HepG2 (cell line): ENCODE data around the gene FURIN. TPM values are rescaled to one million over a fixed set of nuclear protein-coding genes. Genes with fewer than 3 reads are reported as not detected.

Experiments used
- ATAC-seq: fragments of 200-7000 bp; cut with Tn5 transposase; 3 replicates; pipeline ENCODE4 v1.9.1; 2020; ENCODE audit warnings: mild to moderate bottlenecking, moderate library complexity
- BruUV-seq: library from RNA; stranded (reverse); fragments of 400-500 nt; replicated peaks from 2 replicates; lab custom pipeline; 2021; lab: Mats Ljungman, UMichigan
- CTCF ChIA-PET: fragments of 300-600 bp; formaldehyde crosslinking; extraction: SDS; loops from one replicate; lab custom pipeline; 2021; ENCODE audit warnings: low total read pairs, inconsistent platforms, low intra/inter-chr PET ratio; lab: Yijun Ruan, JAX
- POLR2A ChIA-PET: fragments of 350-600 bp; sonication (Branson Sonifier 250); formaldehyde crosslinking; loops from one replicate; lab custom pipeline; 2020; ENCODE audit warnings: antibody characterized with exemption, inconsistent platforms; lab: Yijun Ruan, JAX
- DNase-seq: peaks from one replicate; pipeline ENCODE4 v3.0.0-alpha.2; 2015; ENCODE audit warnings: low spot score
- FAIRE-seq: peaks from 3 replicates; lab custom pipeline; 2011; peaks lifted over from hg19 to GRCh38; lab: Jason Lieb, UNC
- H2AFZ ChIP-seq: one replicate; pipeline ENCODE4 v1.6.1; 2011; ENCODE audit warnings: low read length, inconsistent platforms
- H3K27ac ChIP-seq: fragments of 300-600 bp; 3 replicates; pipeline ENCODE4 v1.8.0; 2011; ENCODE audit warnings: mixed run types, mild to moderate bottlenecking, mixed read lengths, low read length, inconsistent platforms; ENCODE audit not compliant: insufficient read depth; ENCODE audit errors: extremely low read length
- H3K27me3 ChIP-seq, 2 experiments: fragments of 200-600 bp in 1 of 2; 2 replicates in 1 of 2; 3 replicates in 1 of 2; pipeline versions ENCODE4 v1.6.0 to v1.8.0; 2011; ENCODE audit warnings: low read length in 2 of 2, mild to moderate bottlenecking in 2 of 2, moderate library complexity in 2 of 2, inconsistent platforms in 1 of 2; ENCODE audit not compliant: insufficient read depth in 2 of 2, control insufficient read depth in 1 of 2
- H3K36me3 ChIP-seq, 2 experiments: fragments of 200-600 bp in 1 of 2; replicated peaks in 1 of 2; 2 replicates in 1 of 2; 3 replicates in 1 of 2; pipeline versions ENCODE4 v1.5.1 to v1.8.0; 2011; ENCODE audit warnings: low read length in 2 of 2, inconsistent platforms in 1 of 2; ENCODE audit not compliant: insufficient read depth in 2 of 2, control insufficient read depth in 1 of 2
- H3K4me1 ChIP-seq: 2 replicates; pipeline ENCODE4 v1.5.1; 2012; ENCODE audit warnings: low read length, inconsistent platforms; ENCODE audit not compliant: insufficient read depth
- H3K4me2 ChIP-seq: 2 replicates; pipeline ENCODE4 v1.6.0; 2011; ENCODE audit warnings: low read depth, low read length, inconsistent platforms
- H3K4me3 ChIP-seq, 3 experiments: fragments of 200-600 bp in 1 of 3; sonication (generic), shearing (Covaris generic) in 1 of 3; replicated peaks in 1 of 3; 2 replicates each; pipeline ENCODE4 v1.5.1; 2011 to 2016; ENCODE audit warnings: low read length in 3 of 3, inconsistent platforms in 2 of 3, low read depth in 2 of 3, mild to moderate bottlenecking in 2 of 3, control low read depth in 1 of 3, mixed read lengths in 1 of 3; ENCODE audit not compliant: insufficient read depth in 1 of 3
- H3K79me2 ChIP-seq: one replicate; pipeline ENCODE4 v1.6.1; 2011; ENCODE audit warnings: low read length, inconsistent platforms; ENCODE audit not compliant: insufficient read depth
- H3K9ac ChIP-seq: 2 replicates; pipeline ENCODE4 v1.6.0; 2011; ENCODE audit warnings: mild to moderate bottlenecking, low read depth, low read length, inconsistent platforms; ENCODE audit not compliant: insufficient read depth
- H3K9me3 ChIP-seq: 2 replicates; pipeline ENCODE4 v1.5.1; 2012; ENCODE audit warnings: mild to moderate bottlenecking, low read length
- H4K20me1 ChIP-seq: 2 replicates; pipeline ENCODE4 v1.6.0; 2011; ENCODE audit warnings: inconsistent platforms, mild to moderate bottlenecking, low read length, moderate library complexity; ENCODE audit not compliant: insufficient read depth
- GATA4 ChIP-seq: sonication (generic); IDR thresholded peaks from 2 replicates; pipeline ENCODE4 v1.6.1; 2016; ENCODE audit warnings: antibody characterized with exemption, low read depth, borderline replicate concordance
- ISX ChIP-seq: sonication (generic); formaldehyde crosslinking; conservative IDR thresholded peaks from 2 replicates; pipeline ENCODE4 v1.5.0; 2020; ENCODE audit warnings: missing genetic modification reagents
- KLF12 ChIP-seq: sonication (generic); formaldehyde crosslinking; IDR thresholded peaks from 2 replicates; pipeline ENCODE4 v1.4.0; 2020; ENCODE audit warnings: missing genetic modification reagents, borderline replicate concordance
- RAD51 ChIP-seq: fragments of 450-650 bp; IDR thresholded peaks from 2 replicates; pipeline ENCODE4 v1.6.1; 2016; ENCODE audit warnings: borderline replicate concordance
- SNAPC2 ChIP-seq: sonication (generic); formaldehyde crosslinking; IDR thresholded peaks from 2 replicates; pipeline ENCODE4 v1.8.1; 2022; ENCODE audit warnings: mild to moderate bottlenecking, missing genetic modification reagents
- SUZ12 ChIP-seq: fragments of 150-350 bp; IDR thresholded peaks from 2 replicates; pipeline ENCODE4 v1.6.1; 2014; ENCODE audit warnings: low read depth, low read length
- ZBTB14 ChIP-seq: sonication (generic); formaldehyde crosslinking; IDR thresholded peaks from 2 replicates; pipeline ENCODE4 v1.4.0; 2020; ENCODE audit warnings: missing genetic modification reagents
- ZNF280B ChIP-seq: sonication (generic); formaldehyde crosslinking; IDR thresholded peaks from 2 replicates; pipeline ENCODE4 v1.5.0; 2020; ENCODE audit warnings: missing genetic modification reagents, mild to moderate bottlenecking, borderline replicate concordance
- ZNF816 ChIP-seq: sonication (generic); formaldehyde crosslinking; IDR thresholded peaks from 2 replicates; pipeline ENCODE4 v1.8.0; 2022; ENCODE audit warnings: missing genetic modification reagents, mild to moderate bottlenecking, borderline replicate concordance
- ZNF883 ChIP-seq: sonication (generic); formaldehyde crosslinking; IDR thresholded peaks from 2 replicates; pipeline ENCODE4 v1.5.1; 2020; ENCODE audit warnings: mild to moderate bottlenecking, missing genetic modification reagents; ENCODE audit errors: not compliant biosample characterization
- WGBS: methylation state at CpG from one replicate; pipeline ENCODE4 v1.1.6; 2017; ENCODE audit warnings: low lambda C conversion rate; 5-methylcytosine and 5-hydroxymethylcytosine counted together
- in situ Hi-C: cut with HindIII; loops from 2 replicates; pipeline ENCODE4 v1.10.0; 2017; ENCODE audit warnings: low pct_unique_long_range_greater_than_20kb; ENCODE audit not compliant: extremely low pct_ligation_motif_present
- intact Hi-C: fragments of 100-400 bp; cut with micrococcal nuclease; formaldehyde crosslinking; loops from one replicate; pipeline ENCODE4 v1.10.0; 2022; ENCODE audit not compliant: unreplicated experiment
- polyA plus RNA-seq, 8 experiments: library from polyadenylated mRNA; depleted of rRNA in 3 of 8; stranded (reverse) in 7 of 8; unstranded in 1 of 8; fragments of >200 nt; fragmentation: Illumina TruSeq in 4 of 8; extraction: Trizol in 4 of 8; gene quantifications; 2 replicates each; pipeline versions ENCODE4 v1.2.1 to v1.2.3, GENCODE V29; 2011 to 2016; ENCODE audit warnings: low read depth in 4 of 8, missing spikeins in 1 of 8, mixed read lengths in 1 of 8; ENCODE audit not compliant: insufficient read depth in 1 of 8
- total RNA-seq, 5 experiments: library from RNA; depleted of rRNA; stranded (reverse); fragments of >200 nt; fragmentation: Illumina TruSeq; extraction: Trizol; gene quantifications; 2 replicates each; pipeline ENCODE4 v1.2.3, GENCODE V29; 2016; ENCODE audit warnings: low read depth in 1 of 5
- TF ChIP-seq, protein P1 (sequence below): sonication (generic); formaldehyde crosslinking; conservative IDR thresholded peaks from 2 replicates; pipeline ENCODE4 v1.8.1; 2023; ENCODE audit warnings: missing genetic modification reagents
- TF ChIP-seq, protein P2 (sequence below): sonication (generic); formaldehyde crosslinking; IDR thresholded peaks from 2 replicates; pipeline ENCODE4 v1.5.0; 2020; ENCODE audit warnings: missing genetic modification reagents, mild to moderate bottlenecking, borderline replicate concordance

Gene FURIN
- total and polyA plus RNA-seq, 2 of the 13 experiments (the other 11 are each of a cell fraction or from before 2014, with no cell fraction given), result 15.2 to 17.4 TPM

GRCh38 chr15:90904746-90905145 is 36.4 kb downstream of the FURIN start:
- in situ Hi-C loops, result no loop called here
- no peak overlapping the region for H3K4me3 ChIP-seq
- TF ChIP-seq ZNF883 (CRISPR knock-in tag) (no peak), SUZ12 (no peak), ZBTB14 (CRISPR knock-in tag) (no peak), RAD51 (no peak), KLF12 (CRISPR knock-in tag) (no peak), SNAPC2 (CRISPR knock-in tag) (no peak), ZNF280B (CRISPR knock-in tag) (no peak), ISX (CRISPR knock-in tag) (no peak), ZNF816 (CRISPR knock-in tag) (no peak), GATA4 (no peak)
- TF ChIP-seq, protein P1, sequence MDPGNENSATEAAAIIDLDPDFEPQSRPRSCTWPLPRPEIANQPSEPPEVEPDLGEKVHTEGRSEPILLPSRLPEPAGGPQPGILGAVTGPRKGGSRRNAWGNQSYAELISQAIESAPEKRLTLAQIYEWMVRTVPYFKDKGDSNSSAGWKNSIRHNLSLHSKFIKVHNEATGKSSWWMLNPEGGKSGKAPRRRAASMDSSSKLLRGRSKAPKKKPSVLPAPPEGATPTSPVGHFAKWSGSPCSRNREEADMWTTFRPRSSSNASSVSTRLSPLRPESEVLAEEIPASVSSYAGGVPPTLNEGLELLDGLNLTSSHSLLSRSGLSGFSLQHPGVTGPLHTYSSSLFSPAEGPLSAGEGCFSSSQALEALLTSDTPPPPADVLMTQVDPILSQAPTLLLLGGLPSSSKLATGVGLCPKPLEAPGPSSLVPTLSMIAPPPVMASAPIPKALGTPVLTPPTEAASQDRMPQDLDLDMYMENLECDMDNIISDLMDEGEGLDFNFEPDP (CRISPR knock-in tag), result no peak
- TF ChIP-seq, protein P2, sequence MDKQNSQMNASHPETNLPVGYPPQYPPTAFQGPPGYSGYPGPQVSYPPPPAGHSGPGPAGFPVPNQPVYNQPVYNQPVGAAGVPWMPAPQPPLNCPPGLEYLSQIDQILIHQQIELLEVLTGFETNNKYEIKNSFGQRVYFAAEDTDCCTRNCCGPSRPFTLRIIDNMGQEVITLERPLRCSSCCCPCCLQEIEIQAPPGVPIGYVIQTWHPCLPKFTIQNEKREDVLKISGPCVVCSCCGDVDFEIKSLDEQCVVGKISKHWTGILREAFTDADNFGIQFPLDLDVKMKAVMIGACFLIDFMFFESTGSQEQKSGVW (CRISPR knock-in tag), result no peak
- BruUV-seq, result no TSS peak
- no peak overlapping the region for H3K4me2 ChIP-seq
- H3K27me3 ChIP-seq, result peaks cover 0 to 1% of the 10 kb centered on the region in 2 experiments; a peak in 1 of 5 replicates
- intact Hi-C loops, result no loop called here
- ATAC-seq (no peak), FAIRE-seq (no peak), DNase-seq (no peak)
- POLR2A ChIA-PET, result interaction anchor here (1.0 to 4.0 kb wide), 3 partner anchors 18 to 46 kb away, joined by 4 to 45 read pairs (median 5); partner anchors contain the start of gene HDDC3
- H3K9me3 ChIP-seq, result no peaks in the 10 kb centered on the region
- no peaks in the 10 kb centered on the region for H3K79me2 ChIP-seq
- H4K20me1 ChIP-seq, result no peaks in the 10 kb centered on the region
- no peak overlapping the region for H3K9ac ChIP-seq
- peaks cover 8 to 35% of the 10 kb centered on the region in 2 experiments for H3K36me3 ChIP-seq
- no peak overlapping the region for H2AFZ ChIP-seq
- H3K27ac ChIP-seq, result no peak overlapping the region
- H3K4me1 ChIP-seq, result peaks cover 20% of the 10 kb centered on the region
- CTCF ChIA-PET, result no interaction called here
- WGBS, result 92% methylated on average over 9 of the region's 9 CpGs
